ENCODE results near the gene ZER1. TPM values are rescaled to one million over a fixed set of nuclear protein-coding genes. Genes with fewer than 3 reads are reported as not detected.
"Not testable (repeated sequence)": the region's sequence is repeated elsewhere in the genome, so short reads cannot be mapped to it uniquely, and the experiment has no call there.

ZER1 gene
- total and polyA plus RNA-seq, 2 of the 8 experiments (the other 6 are each of a cell fraction or from before 2014, with no cell fraction given), result 20.5 to 26.6 TPM

DNA sequence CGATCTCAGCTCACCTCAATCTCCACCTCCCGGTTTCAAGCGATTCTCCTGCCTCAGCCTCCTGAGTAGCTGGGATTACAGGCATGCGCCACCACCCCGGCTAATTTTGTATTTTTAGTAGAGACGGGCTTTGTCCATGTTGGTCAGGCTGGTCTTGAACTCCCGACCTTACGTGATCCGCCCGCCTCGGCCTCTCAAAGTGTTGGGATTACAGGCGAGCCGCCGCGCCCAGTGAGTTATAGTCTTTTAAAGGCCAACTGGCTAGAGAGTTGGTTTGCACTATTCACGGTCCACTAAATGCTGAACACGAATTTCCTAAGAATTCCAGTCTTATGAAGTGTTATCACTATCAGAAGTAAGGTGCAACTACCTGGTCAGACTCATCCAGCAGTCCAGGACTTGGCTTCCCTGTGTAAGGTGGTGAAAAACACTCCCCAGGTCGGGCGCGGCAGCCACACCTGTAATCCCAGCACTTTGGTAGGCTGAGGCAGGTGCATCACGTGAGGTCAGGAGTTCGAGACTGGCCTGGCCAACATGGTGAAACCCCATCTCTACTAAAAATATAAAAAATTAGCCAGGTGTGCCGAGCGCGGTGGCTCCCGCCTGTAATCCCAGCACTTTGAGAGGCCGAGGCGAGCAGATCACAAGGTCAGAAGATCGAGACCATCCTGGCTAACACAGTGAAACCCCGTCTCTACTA lies 72.5 kb downstream of the ZER1 start:
- H3K4me1 ChIP-seq (replicated peaks in 1 of 4; ENCODE audit: control insufficient read depth in 3 of 4, insufficient read depth in 4 of 4, low read length in 3 of 4); FAIRE-seq; H4K91ac ChIP-seq (replicated peaks; ENCODE audit: insufficient read length, low read length); H3K18ac ChIP-seq (ENCODE audit: extremely low read depth, low read length); H3K4me2 ChIP-seq (ENCODE audit: insufficient read depth in 1 of 2, low read depth in 2 of 2, low read length in 2 of 2); H3K9ac ChIP-seq (replicated peaks in 1 of 4; ENCODE audit: extremely low read depth in 1 of 4, low read depth in 3 of 4, low read length in 3 of 4); H3K56ac ChIP-seq (replicated peaks; ENCODE audit: insufficient read length, low read depth, low read length); H4K8ac ChIP-seq (ENCODE audit: extremely low read depth, insufficient read depth, low read length); H3K79me2 ChIP-seq (ENCODE audit: control insufficient read depth in 1 of 2, insufficient read depth in 2 of 2, low read length in 2 of 2); H2BK12ac ChIP-seq (ENCODE audit: low read depth, low read length); DNase-seq (ENCODE audit: low read depth in 1 of 2, low spot score in 2 of 2); H3K9me3 ChIP-seq (ENCODE audit: insufficient read depth in 2 of 2, low read depth in 1 of 2, low read length in 1 of 2); H4K20me1 ChIP-seq (replicated peaks in 1 of 2; ENCODE audit: control insufficient read depth in 1 of 2, insufficient read depth in 2 of 2, low read length in 2 of 2); H2BK15ac ChIP-seq (ENCODE audit: low read length); H3K4me3 ChIP-seq (ENCODE audit: extremely low read depth in 1 of 4, insufficient read depth in 2 of 4, low read depth in 3 of 4, low read length in 4 of 4); H3K27ac ChIP-seq (ENCODE audit: low read depth, low read length); H2BK5ac ChIP-seq (ENCODE audit: low read depth, low read length); H3K27me3 ChIP-seq (replicated peaks in 1 of 4; ENCODE audit: control insufficient read depth in 3 of 4, extremely low read depth in 1 of 4, insufficient read depth in 3 of 4, low read length in 3 of 4); H2BK120ac ChIP-seq (replicated peaks; ENCODE audit: low read depth, low read length); H2AFZ ChIP-seq (ENCODE audit: low read length); H4K5ac ChIP-seq (ENCODE audit: insufficient read length, low read depth, low read length); H3K4ac ChIP-seq (replicated peaks; ENCODE audit: insufficient read length, low read depth, low read length); H3K23me2 ChIP-seq (ENCODE audit: low read depth, low read length); H2BK20ac ChIP-seq (ENCODE audit: low read length); H3K79me1 ChIP-seq (ENCODE audit: low read depth, low read length); H3K23ac ChIP-seq (ENCODE audit: insufficient read length); H2AK5ac ChIP-seq (ENCODE audit: low read depth, low read length); H3K14ac ChIP-seq (ENCODE audit: insufficient read length): not testable (repeated sequence)
- H3K36me3 ChIP-seq (ENCODE audit: control insufficient read depth in 2 of 4, insufficient read depth in 4 of 4, low read length in 3 of 4), result peaks cover 11 to 22% (median 18%) of the 10 kb centered on the region in 4 experiments
- WGBS, 2 experiments (ENCODE audit: extremely low coverage in 1 of 2, insufficient coverage in 1 of 2, insufficient read length in 1 of 2, insufficient replicate concordance in 2 of 2, low coverage in 1 of 2, low lambda C conversion rate in 2 of 2, missing lambda C conversion rate in 1 of 2), result 92% methylated on average over 28 of the region's 30 CpGs; no CpG with 5 or more reads in 1 of the 2 experiments
- CTCF ChIA-PET (ENCODE audit: partially characterized antibody), result interaction anchor here (1.2 to 1.5 kb wide), 2 partner anchors 15 to 64 kb away, joined by 4 to 5 read pairs; no protein-coding TSS in a partner anchor
- POLR2A ChIA-PET (ENCODE audit: partially characterized antibody), result interaction anchor here (1.1 to 46.1 kb wide), 7 partner anchors 4 to 430 kb away, joined by 3 to 1197 read pairs (median 6); partner anchors contain the start of genes DYNC2I2, PKN3 and SET
